ENCODE results near the gene PDPK1. TPM values are rescaled to one million over a fixed set of nuclear protein-coding genes. Genes with fewer than 3 reads are reported as not detected.
A peak's percentile ranks its signal among the peaks of the same experiment; 100 is the strongest.

PDPK1 gene
- total RNA-seq, result 10 to 100 TPM; 29.7 to 44.5 (median 36.6) TPM
- polyA plus RNA-seq, result 10 to 100 TPM; 12.9 to 32.6 (median 14.3) TPM
- long read RNA-seq, donor 1, full-length matches to known transcripts, result 25 of 39 reads
- long read RNA-seq, donor 1, partial matches to known transcripts, result 0 of 39 reads
- long read RNA-seq, donor 1, other reads (novel, unspliced or antisense), result 14 of 39 reads
- long read RNA-seq, donor 2, full-length matches to known transcripts, result 47 of 99 reads
- long read RNA-seq, donor 2, partial matches to known transcripts, result 4 of 99 reads
- long read RNA-seq, donor 2, other reads (novel, unspliced or antisense), result 48 of 99 reads

GRCh38 chr16:2537451-2538379, at the start of gene PDPK1:
Gene PDPK1 (plus strand): TSS chr16:2538021. CDS start chr16:2538113, 92 bp downstream.
- H3K27ac ChIP-seq, result peak within 1 kb of the TSS; percentile 90
- no peaks in the 10 kb centered on the region for H3K27me3 ChIP-seq (ENCODE audit: insufficient read depth in 3 of 3, low read length in 2 of 3)
- peak; percentile 95 to 98 for DNase-seq
- peaks cover 0 to 5% of the 10 kb centered on the region in 2 donors for H3K36me3 ChIP-seq (ENCODE audit: insufficient read depth in 1 of 2, low read depth in 1 of 2)
- no peak for TF ChIP-seq CTCF (IDR thresholded peaks at IDR 0.05)
- ATAC-seq, result peak; percentile 92 to 94 (median 94)
- H3K9me3 ChIP-seq, result no peaks in the 10 kb centered on the region
- peaks cover 38% of the 10 kb centered on the region for H3K4me1 ChIP-seq
- H3K4me3 ChIP-seq, result peak within 1 kb of the TSS; percentile 78
- WGBS, 3 donors, result 0% methylated on average over 50 to 126 of the region's 126 CpGs
- intact Hi-C loops (cut with DNase I), result loop anchor here in 1 of 2 donors (10.0 kb wide), 1 partner anchor 57 kb away; no protein-coding TSS in a partner anchor

GRCh38 chr16:2489581-2489980, 48.2 kb upstream of the PDPK1 start:
- no peak for DNase-seq
- Histone ChIP-seq H3K9me3 (no peaks in the 10 kb centered on the region), H3K27ac (no peak overlapping the region), H3K27me3 (ENCODE audit: insufficient read depth in 3 of 3, low read length in 2 of 3) (no peaks in the 10 kb centered on the region), H3K4me3 (no peak overlapping the region), H3K36me3 (ENCODE audit: insufficient read depth in 1 of 2, low read depth in 1 of 2) (no peaks in the 10 kb centered on the region), H3K4me1 (peaks cover 11% of the 10 kb centered on the region)
- TF ChIP-seq CTCF (IDR thresholded peaks at IDR 0.05), result no peak
- WGBS, 3 donors, result 92 to 95% (median 93%) methylated on average over 16 of the region's 16 CpGs
- no peak for ATAC-seq
- intact Hi-C loops (cut with DNase I), result loop anchor here in 1 of 2 donors (5.0 kb wide), 1 partner anchor 332 kb away; the partner anchor contains the start of gene TRAF7

- no peaks in the 10 kb centered on the region for H3K36me3 ChIP-seq (ENCODE audit: insufficient read depth in 1 of 2, low read depth in 1 of 2)
- no peaks in the 10 kb centered on the region for H3K27me3 ChIP-seq (ENCODE audit: insufficient read depth in 3 of 3, low read length in 2 of 3)
- WGBS, 3 donors, result 84 to 86% (median 86%) methylated on average over 23 of the region's 23 CpGs
- H3K9me3 ChIP-seq, result no peaks in the 10 kb centered on the region
- H3K4me3 ChIP-seq, result no peak overlapping the region
- ATAC-seq (no peak), DNase-seq (no peak)
- TF ChIP-seq CTCF (IDR thresholded peaks at IDR 0.05), result no peak
- no peak overlapping the region for H3K27ac ChIP-seq
- intact Hi-C loops (cut with DNase I), result no loop called here
- peaks cover 9% of the 10 kb centered on the region for H3K4me1 ChIP-seq
Observed at GRCh38 chr16:2490190-2491105, 47.4 kb upstream of the PDPK1 start.

GRCh38 chr16:2492292-2492691, 45.5 kb upstream of the PDPK1 start:
- Histone ChIP-seq H3K4me3 (no peak overlapping the region), H3K27me3 (ENCODE audit: insufficient read depth in 3 of 3, low read length in 2 of 3) (no peaks in the 10 kb centered on the region), H3K9me3 (no peaks in the 10 kb centered on the region), H3K27ac (no peak overlapping the region), H3K36me3 (ENCODE audit: insufficient read depth in 1 of 2, low read depth in 1 of 2) (peaks cover 0 to 7% of the 10 kb centered on the region in 2 donors), H3K4me1 (peaks cover 5% of the 10 kb centered on the region)
- no peak for TF ChIP-seq CTCF (IDR thresholded peaks at IDR 0.05)
- intact Hi-C loops (cut with DNase I), result no loop called here
- ATAC-seq (no peak), DNase-seq (no peak)
- 89 to 91% (median 91%) methylated on average over 13 of the region's 13 CpGs for WGBS, 3 donors

Measured in psoas muscle (tissue), 8 donors.